Fibroblast of villous mesenchyme (primary cell): ENCODE results near the gene ZBTB21. TPM values are rescaled to one million over a fixed set of nuclear protein-coding genes. Genes with fewer than 3 reads are reported as not detected.

Experiments
- DNase-seq: peaks from one replicate; pipeline ENCODE4 v3.0.0-alpha.2; 2010; ENCODE audit warnings: low read depth
- H3K4me3 ChIP-seq: 2 replicates; pipeline ENCODE4 v1.5.1; 2011; ENCODE audit warnings: low read depth, mild to moderate bottlenecking, low read length
- total RNA-seq: library from RNA; depleted of rRNA; stranded (reverse); fragments of >200 nt; gene quantifications from 2 replicates; pipeline ENCODE4 v1.2.3, GENCODE V29; 2012
- TF ChIP-seq, protein P1 (sequence below): IDR thresholded peaks from 2 replicates; pipeline ENCODE4 v1.5.1; 2012; ENCODE audit warnings: low read depth, mild to moderate bottlenecking, low read length; ENCODE audit not compliant: insufficient read depth

The ZBTB21 gene
- total RNA-seq, 1 donor, result 19.0 TPM

DNA sequence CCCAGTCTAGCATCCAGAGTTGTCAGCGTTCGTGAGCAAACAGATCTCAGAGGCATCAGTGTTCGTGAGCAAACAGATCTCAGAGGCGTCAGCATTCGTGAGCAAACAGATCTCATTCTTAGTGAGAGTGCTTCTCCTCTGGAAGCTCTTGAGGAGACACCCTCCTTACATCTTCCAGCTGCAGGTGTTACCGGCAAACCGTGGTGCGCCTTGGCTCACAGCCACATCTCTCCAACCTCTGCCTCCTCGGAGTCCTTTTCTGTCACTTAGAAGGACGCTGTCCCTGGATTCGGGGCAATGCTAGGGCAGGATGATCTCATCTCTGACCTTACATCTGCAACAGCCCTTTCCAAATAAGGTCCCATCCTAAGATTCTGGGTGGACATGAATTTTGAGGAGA is 46.3 kb upstream of the ZBTB21 start:
- no peak overlapping the region for H3K4me3 ChIP-seq
- TF ChIP-seq, protein P1, sequence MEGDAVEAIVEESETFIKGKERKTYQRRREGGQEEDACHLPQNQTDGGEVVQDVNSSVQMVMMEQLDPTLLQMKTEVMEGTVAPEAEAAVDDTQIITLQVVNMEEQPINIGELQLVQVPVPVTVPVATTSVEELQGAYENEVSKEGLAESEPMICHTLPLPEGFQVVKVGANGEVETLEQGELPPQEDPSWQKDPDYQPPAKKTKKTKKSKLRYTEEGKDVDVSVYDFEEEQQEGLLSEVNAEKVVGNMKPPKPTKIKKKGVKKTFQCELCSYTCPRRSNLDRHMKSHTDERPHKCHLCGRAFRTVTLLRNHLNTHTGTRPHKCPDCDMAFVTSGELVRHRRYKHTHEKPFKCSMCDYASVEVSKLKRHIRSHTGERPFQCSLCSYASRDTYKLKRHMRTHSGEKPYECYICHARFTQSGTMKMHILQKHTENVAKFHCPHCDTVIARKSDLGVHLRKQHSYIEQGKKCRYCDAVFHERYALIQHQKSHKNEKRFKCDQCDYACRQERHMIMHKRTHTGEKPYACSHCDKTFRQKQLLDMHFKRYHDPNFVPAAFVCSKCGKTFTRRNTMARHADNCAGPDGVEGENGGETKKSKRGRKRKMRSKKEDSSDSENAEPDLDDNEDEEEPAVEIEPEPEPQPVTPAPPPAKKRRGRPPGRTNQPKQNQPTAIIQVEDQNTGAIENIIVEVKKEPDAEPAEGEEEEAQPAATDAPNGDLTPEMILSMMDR, result no peak
- DNase-seq, result no peak

GRCh38 chr21:42055425-42055824 is 45.3 kb upstream of the ZBTB21 start:
- TF ChIP-seq, protein P1, result no peak
- no peak for DNase-seq
- H3K4me3 ChIP-seq, result no peak overlapping the region

DNA sequence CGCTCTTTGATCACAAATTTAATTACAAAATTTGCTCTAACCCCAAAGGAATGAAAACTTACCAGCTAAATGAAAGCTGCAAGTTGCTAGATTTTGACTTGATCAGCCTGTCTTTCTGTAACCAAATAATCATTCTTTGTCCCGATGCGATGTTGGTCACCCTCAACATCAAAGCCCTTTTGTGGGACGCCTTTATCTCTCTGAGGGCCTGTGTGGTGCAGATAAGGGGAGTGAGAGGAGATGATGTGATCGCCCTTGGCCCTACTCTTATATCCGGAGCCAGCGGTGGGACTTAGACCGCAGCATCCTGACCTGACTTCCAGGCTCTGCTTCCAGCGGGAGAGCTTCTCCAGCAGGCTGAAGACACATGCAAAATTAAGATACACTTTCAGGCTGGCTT is 41.6 kb upstream of the ZBTB21 start:
- H3K4me3 ChIP-seq, result no peak overlapping the region
- TF ChIP-seq, protein P1, result no peak
- DNase-seq, result peak; percentile 5

- DNase-seq, result no peak
- no peak overlapping the region for H3K4me3 ChIP-seq
- TF ChIP-seq, protein P1, result no peak
These were observed 39.6 kb upstream of the ZBTB21 start for GRCh38 chr21:42049578-42050430.

DNA sequence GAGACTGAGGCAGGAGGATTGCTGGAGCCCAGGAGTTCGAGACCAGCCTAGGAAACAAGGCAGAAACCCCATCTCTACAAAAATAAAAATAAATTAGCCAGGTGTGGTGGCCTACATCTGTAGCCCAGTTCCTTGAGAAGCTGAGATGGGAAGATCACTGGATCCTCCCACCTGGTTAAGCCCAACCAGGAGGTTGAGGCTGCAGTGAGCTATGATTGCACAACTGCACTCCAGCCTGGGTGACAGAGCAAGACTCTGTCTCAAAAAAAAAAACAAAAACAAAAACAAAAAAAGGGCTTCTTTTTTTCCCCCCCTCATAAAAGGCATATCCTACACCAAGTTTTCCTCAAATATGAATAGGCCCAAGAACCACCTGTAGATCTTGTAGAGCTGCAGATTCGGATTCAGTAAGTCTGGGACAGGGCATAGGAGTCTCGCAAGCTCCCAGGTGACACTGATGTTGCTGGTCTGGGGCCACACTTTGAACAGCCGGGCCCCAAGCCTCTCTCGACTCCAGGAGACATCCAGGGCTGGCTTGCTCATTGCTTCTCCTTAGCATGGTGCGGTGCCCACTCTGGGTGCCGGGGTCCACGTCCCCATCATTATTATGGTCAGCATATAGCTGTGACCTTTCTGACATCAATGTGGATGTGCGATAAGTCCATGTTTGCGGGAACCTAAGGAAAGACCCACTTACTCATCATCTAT is 38.9 kb upstream of the ZBTB21 start:
- TF ChIP-seq, protein P1, result no peak
- DNase-seq, result peak; percentile 23

DNA sequence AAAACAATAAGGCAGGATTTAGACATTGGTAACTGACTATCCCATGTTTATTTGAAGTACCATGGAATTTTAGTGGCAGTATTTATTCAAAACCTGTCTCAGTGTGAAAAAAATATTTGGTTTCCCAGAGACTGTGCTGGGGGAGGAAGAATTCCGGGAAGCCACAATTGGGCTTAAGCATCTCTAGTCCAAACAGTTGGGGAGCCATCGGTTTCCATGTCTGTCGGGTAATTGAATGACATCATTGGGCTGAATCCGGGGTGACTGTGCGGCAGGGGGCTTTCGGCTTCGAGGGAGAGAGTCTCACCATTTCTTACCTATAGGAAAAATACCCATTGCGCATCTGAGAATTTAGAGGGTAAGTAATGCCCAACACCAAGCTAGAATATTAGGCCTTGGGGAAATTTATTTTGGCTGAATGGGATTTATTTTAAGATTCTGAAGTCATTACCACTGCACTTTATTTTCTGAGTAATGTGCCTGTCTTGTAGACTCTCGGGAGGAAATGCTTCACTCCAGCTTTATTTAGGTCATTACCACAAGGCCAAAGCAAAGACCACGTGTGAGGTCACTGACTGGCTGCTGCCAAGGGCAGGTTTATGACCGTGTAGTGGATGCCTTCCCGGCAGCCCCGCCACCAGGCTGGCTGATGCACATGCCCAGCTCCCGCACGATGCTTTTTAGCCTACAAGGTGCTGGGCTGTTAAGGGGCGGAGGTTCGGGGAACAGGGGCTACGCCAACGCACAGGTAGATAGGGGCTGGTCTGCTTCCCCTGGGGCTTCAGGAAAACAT is 37.9 kb upstream of the ZBTB21 start:
- TF ChIP-seq, protein P1, result no peak
- H3K4me3 ChIP-seq, result no peak overlapping the region
- DNase-seq, result peak; percentile 90

More for the DNA sequence above, 38.9 kb upstream of the ZBTB21 start:
- H3K4me3 ChIP-seq, result no peak overlapping the region
